Measurements from ENCODE around the gene SREBF2.

- TF ChIP-seq CTCF (IDR thresholded peaks at IDR 0.05; ENCODE audit: insufficient read depth, low read length) = no peak
- no peak; the same call in 1 of the 2 replicates for TF ChIP-seq POLR2AphosphoS5 (IDR thresholded peaks at IDR 0.05; ENCODE audit: low read depth)
- TF ChIP-seq REST (IDR thresholded peaks at IDR 0.05; ENCODE audit: insufficient replicate concordance, low read depth) = no peak
These were observed 70.1 kb downstream of the SREBF2 start for GRCh38 chr22:41902932-41903421.

All from HL-60 (cell line).